H9 (cell line): ENCODE results near the gene TSKU. TPM values are rescaled to one million over a fixed set of nuclear protein-coding genes. Genes with fewer than 3 reads are reported as not detected.

Experiments used
- DNase-seq: peaks from one replicate; pipeline ENCODE4 v3.0.0-alpha.2; 2017
- H2AFZ ChIP-seq: one replicate; pipeline ENCODE4 v1.6.1; 2013; ENCODE audit warnings: mild to moderate bottlenecking, low read length, control low read depth, moderate library complexity
- H2AK5ac ChIP-seq: 2 replicates; pipeline ENCODE4 v1.6.1; 2013; ENCODE audit warnings: low read length, control low read depth, mixed read lengths; ENCODE audit not compliant: insufficient read length
- H2BK120ac ChIP-seq: one replicate; pipeline ENCODE4 v1.6.1; 2013; ENCODE audit warnings: low read depth, mild to moderate bottlenecking, low read length, control low read depth, inconsistent platforms; ENCODE audit not compliant: poor library complexity, severe bottlenecking
- H2BK12ac ChIP-seq: 2 replicates; pipeline ENCODE4 v1.6.1; 2013; ENCODE audit warnings: low read length, control low read depth, mixed read lengths, low read depth; ENCODE audit not compliant: insufficient read length
- H2BK15ac ChIP-seq: 2 replicates; pipeline ENCODE4 v1.6.1; 2013; ENCODE audit warnings: low read depth, low read length, control low read depth
- H2BK20ac ChIP-seq: one replicate; pipeline ENCODE4 v1.6.1; 2013; ENCODE audit warnings: low read depth, mild to moderate bottlenecking, low read length, control low read depth, inconsistent platforms; ENCODE audit not compliant: poor library complexity, severe bottlenecking
- H2BK5ac ChIP-seq: 2 replicates; pipeline ENCODE4 v1.6.1; 2013; ENCODE audit warnings: low read length, control low read depth, mixed read lengths; ENCODE audit not compliant: insufficient read length
- H3K14ac ChIP-seq: 2 replicates; pipeline ENCODE4 v1.6.1; 2013; ENCODE audit warnings: low read length, control low read depth; ENCODE audit not compliant: insufficient read depth
- H3K18ac ChIP-seq: 2 replicates; pipeline ENCODE4 v1.6.1; 2013; ENCODE audit warnings: low read depth, mild to moderate bottlenecking, mixed read lengths, low read length, control low read depth; ENCODE audit not compliant: insufficient read length
- H3K23ac ChIP-seq: 2 replicates; pipeline ENCODE4 v1.6.1; 2013; ENCODE audit warnings: low read length, control low read depth, mixed read lengths, low read depth; ENCODE audit not compliant: insufficient read length
- H3K23me2 ChIP-seq: 2 replicates; pipeline ENCODE4 v1.6.1; 2013; ENCODE audit warnings: low read depth, mild to moderate bottlenecking, mixed read lengths, low read length, control low read depth; ENCODE audit not compliant: insufficient read length, poor library complexity, severe bottlenecking
- H3K27ac ChIP-seq: 2 replicates; pipeline ENCODE4 v1.5.1; 2013; ENCODE audit warnings: low read length, control low read depth, mixed read lengths, low read depth; ENCODE audit not compliant: insufficient read length
- H3K27me3 ChIP-seq: 2 replicates; pipeline ENCODE4 v1.6.1; 2013; ENCODE audit warnings: low read length, control low read depth, inconsistent platforms; ENCODE audit not compliant: insufficient read depth
- H3K4ac ChIP-seq: 2 replicates; pipeline ENCODE4 v1.6.1; 2013; ENCODE audit warnings: low read depth, mild to moderate bottlenecking, control low read depth, inconsistent platforms, low read length, moderate library complexity
- H3K4me1 ChIP-seq: 2 replicates; pipeline ENCODE4 v1.6.1; 2013; ENCODE audit warnings: low read length, control low read depth, inconsistent platforms; ENCODE audit not compliant: insufficient read depth
- H3K4me2 ChIP-seq: 2 replicates; pipeline ENCODE4 v1.6.1; 2013; ENCODE audit warnings: low read length, control low read depth, mixed read lengths; ENCODE audit not compliant: insufficient read length, insufficient read depth
- H3K56ac ChIP-seq: 2 replicates; pipeline ENCODE4 v1.6.1; 2013; ENCODE audit warnings: low read depth, mild to moderate bottlenecking, mixed read lengths, low read length, control low read depth; ENCODE audit not compliant: insufficient read length
- H3K79me1 ChIP-seq: 2 replicates; pipeline ENCODE4 v1.6.1; 2013; ENCODE audit warnings: low read depth, mild to moderate bottlenecking, moderate library complexity, low read length, control low read depth, inconsistent platforms; ENCODE audit not compliant: insufficient read depth, poor library complexity, severe bottlenecking
- H3K79me2 ChIP-seq: 2 replicates; pipeline ENCODE4 v1.6.1; 2013; ENCODE audit warnings: low read length, control low read depth, inconsistent platforms; ENCODE audit not compliant: insufficient read depth
- H3K9ac ChIP-seq: 2 replicates; pipeline ENCODE4 v1.6.1; 2013; ENCODE audit warnings: low read length, control low read depth, mixed read lengths; ENCODE audit not compliant: insufficient read length; ENCODE audit errors: extremely low read depth
- H3K9me3 ChIP-seq: one replicate; pipeline ENCODE4 v1.6.1; 2013; ENCODE audit warnings: low read depth, low read length, inconsistent platforms; ENCODE audit not compliant: control insufficient read depth
- H3T11ph ChIP-seq: one replicate; pipeline ENCODE4 v1.6.1; 2013; ENCODE audit warnings: mild to moderate bottlenecking, low read length, control low read depth, inconsistent platforms
- H4K20me1 ChIP-seq: one replicate; pipeline ENCODE4 v1.6.1; 2013; ENCODE audit not compliant: control insufficient read depth, insufficient read length, insufficient read depth
- H4K5ac ChIP-seq: 2 replicates; pipeline ENCODE4 v1.6.1; 2013; ENCODE audit warnings: low read depth, mild to moderate bottlenecking, mixed read lengths, low read length, control low read depth; ENCODE audit not compliant: insufficient read length
- H4K8ac ChIP-seq: replicated peaks from 2 replicates; pipeline ENCODE4 v1.6.1; 2013; ENCODE audit warnings: low read length, control low read depth, mixed read lengths, low read depth; ENCODE audit not compliant: insufficient read length
- H4K91ac ChIP-seq: 2 replicates; pipeline ENCODE4 v1.6.1; 2013; ENCODE audit warnings: low read depth, mild to moderate bottlenecking, moderate library complexity, mixed read lengths, low read length, control low read depth; ENCODE audit not compliant: insufficient read length
- H3K27ac Mint-ChIP-seq, 3 experiments: 2 replicates in 2 of 3; 3 replicates in 1 of 3; pipeline ENCODE4 v1.8.0; 2020 to 2021; ENCODE audit warnings: mixed read lengths in 3 of 3, mild to moderate bottlenecking in 1 of 3, moderate library complexity in 1 of 3
- H3K27me3 Mint-ChIP-seq: 2 replicates; pipeline ENCODE4 v1.8.0; 2021; ENCODE audit warnings: low read depth, mild to moderate bottlenecking, moderate library complexity, mixed read lengths
- H3K36me3 Mint-ChIP-seq, 3 experiments: 2 replicates in 2 of 3; 3 replicates in 1 of 3; pipeline ENCODE4 v1.8.0; 2020 to 2021; ENCODE audit warnings: low read depth in 3 of 3, mixed read lengths in 3 of 3; ENCODE audit not compliant: insufficient read depth in 1 of 3
- H3K4me1 Mint-ChIP-seq, 2 experiments: 2 replicates each; pipeline ENCODE4 v1.8.0; 2020; ENCODE audit warnings: mixed read lengths in 2 of 2
- H3K4me3 Mint-ChIP-seq, 2 experiments: 2 replicates in 1 of 2; 3 replicates in 1 of 2; pipeline ENCODE4 v1.8.0; 2020 to 2021; ENCODE audit warnings: mild to moderate bottlenecking in 2 of 2, mixed read lengths in 2 of 2, moderate library complexity in 1 of 2
- H3K9me3 Mint-ChIP-seq, 2 experiments: 2 replicates in 1 of 2; 3 replicates in 1 of 2; pipeline ENCODE4 v1.8.0; 2020; ENCODE audit warnings: mild to moderate bottlenecking in 2 of 2, mixed read lengths in 2 of 2, moderate library complexity in 1 of 2
- CTCF ChIP-seq: fragments of 200-600 bp; sonication (generic); conservative IDR thresholded peaks from 3 replicates; pipeline ENCODE4 v1.8.0; 2021; ENCODE audit warnings: antibody characterized with exemption, mild to moderate bottlenecking
- WGBS: extraction: QIAGEN DNeasy Blood & Tissue Kit; methylation state at CpG from one replicate; pipeline ENCODE4 v1.1.7; 2013; ENCODE audit warnings: missing lambda C conversion rate, low lambda C conversion rate, mixed read lengths; ENCODE audit not compliant: insufficient read length; ENCODE audit errors: extremely low coverage; 5-methylcytosine and 5-hydroxymethylcytosine counted together
- total RNA-seq: library from RNA; stranded (reverse); gene quantifications from 2 replicates; pipeline ENCODE4 v1.2.1, GENCODE V29; 2021

The TSKU gene
- total RNA-seq, 1 experiment from 2014 or later: 25.4 TPM

GRCh38 chr11:76782531-76783293 is 444 bp upstream of the TSKU start:
- Mint-ChIP-seq H3K36me3 (peaks cover 19 to 32% (median 30%) of the 10 kb centered on the region in 3 experiments), H3K27ac (peak overlapping the region; percentile 86 to 98 (median 97)), H3K4me1 (peaks cover 55 to 58% of the 10 kb centered on the region in 2 experiments), H3K4me3 (peak overlapping the region; percentile 80 to 88), H3K27me3 (peaks cover 8% of the 10 kb centered on the region), H3K9me3 (peaks cover 13 to 20% of the 10 kb centered on the region in 2 experiments)
- Histone ChIP-seq H2BK120ac (no peak overlapping the region), H3K23me2 (peaks cover 10% of the 10 kb centered on the region), H3T11ph (no peak overlapping the region), H2BK15ac (no peak overlapping the region; the same call in 1 of the 2 replicates), H4K5ac (no peak overlapping the region), H2BK20ac (no peak overlapping the region), H2AK5ac (no peak overlapping the region), H2BK5ac (no peak overlapping the region), H3K4me1 (peaks cover 20% of the 10 kb centered on the region; the same call in 1 of the 2 replicates), H3K4me2 (peak overlapping the region; percentile 76), H3K23ac (no peak overlapping the region), H3K27ac (no peak overlapping the region), H3K56ac (no peak overlapping the region), H2BK12ac (no peak overlapping the region), H4K8ac (no peak overlapping the region), H3K9ac (peak overlapping the region; percentile 70), H4K20me1 (no peaks in the 10 kb centered on the region), H3K18ac (peak overlapping the region; percentile 85), H3K14ac (peak overlapping the region; percentile 88; the same call in 1 of the 2 replicates), H3K9me3 (no peaks in the 10 kb centered on the region), H4K91ac (no peak overlapping the region), H3K4ac (no peak overlapping the region), H3K27me3 (no peaks in the 10 kb centered on the region), H2AFZ (no peak overlapping the region), H3K79me2 (peaks cover 29% of the 10 kb centered on the region; the same call in 1 of the 2 replicates), H3K79me1 (peaks cover 6% of the 10 kb centered on the region)
- DNase-seq: peak; percentile 95
- WGBS: no CpG with 5 or more reads among the region's 38 CpGs
- TF ChIP-seq CTCF: no peak
